GM12891 (cell line): ENCODE results near the gene COG6.

ENCODE experiments used
- PAX5 ChIP-seq: IDR thresholded peaks from 2 replicates; pipeline ENCODE4 v1.6.1; 2011; ENCODE audit warnings: low read length, moderate library complexity, mild to moderate bottlenecking; ENCODE audit not compliant: insufficient read depth, severe bottlenecking
- POLR2A ChIP-seq: IDR thresholded peaks from 2 replicates; pipeline ENCODE4 v1.6.1; 2011; ENCODE audit warnings: low read depth, low read length, control low read depth
- POLR2AphosphoS5 ChIP-seq: IDR thresholded peaks from 2 replicates; pipeline ENCODE4 v1.6.1; 2011; ENCODE audit warnings: low read depth, low read length, control low read depth
- POU2F2 ChIP-seq: IDR thresholded peaks from 2 replicates; pipeline ENCODE4 v1.6.1; 2011; ENCODE audit warnings: low read depth, mild to moderate bottlenecking, control low read depth, low read length, moderate library complexity
- SPI1 ChIP-seq: IDR thresholded peaks from 2 replicates; pipeline ENCODE4 v1.6.1; 2011; ENCODE audit warnings: low read depth, low read length, control low read depth
- TAF1 ChIP-seq: IDR thresholded peaks from 2 replicates; pipeline ENCODE4 v1.6.1; 2011; ENCODE audit warnings: low read depth, low read length, control low read depth

GRCh38 chr13:39682310-39682709, 26.8 kb downstream of the COG6 start:
- TF ChIP-seq POLR2AphosphoS5 = no peak
- no peak for TF ChIP-seq TAF1
- no peak for TF ChIP-seq POLR2A
- TF ChIP-seq SPI1 = no peak
- no peak for TF ChIP-seq POU2F2
- no peak for TF ChIP-seq PAX5
